Measurements from ENCODE around the gene MIAT.

- TF ChIP-seq CBFB (CRISPR knock-in tag; IDR thresholded peaks at IDR 0.05): no peak
- TF ChIP-seq, protein P1, sequence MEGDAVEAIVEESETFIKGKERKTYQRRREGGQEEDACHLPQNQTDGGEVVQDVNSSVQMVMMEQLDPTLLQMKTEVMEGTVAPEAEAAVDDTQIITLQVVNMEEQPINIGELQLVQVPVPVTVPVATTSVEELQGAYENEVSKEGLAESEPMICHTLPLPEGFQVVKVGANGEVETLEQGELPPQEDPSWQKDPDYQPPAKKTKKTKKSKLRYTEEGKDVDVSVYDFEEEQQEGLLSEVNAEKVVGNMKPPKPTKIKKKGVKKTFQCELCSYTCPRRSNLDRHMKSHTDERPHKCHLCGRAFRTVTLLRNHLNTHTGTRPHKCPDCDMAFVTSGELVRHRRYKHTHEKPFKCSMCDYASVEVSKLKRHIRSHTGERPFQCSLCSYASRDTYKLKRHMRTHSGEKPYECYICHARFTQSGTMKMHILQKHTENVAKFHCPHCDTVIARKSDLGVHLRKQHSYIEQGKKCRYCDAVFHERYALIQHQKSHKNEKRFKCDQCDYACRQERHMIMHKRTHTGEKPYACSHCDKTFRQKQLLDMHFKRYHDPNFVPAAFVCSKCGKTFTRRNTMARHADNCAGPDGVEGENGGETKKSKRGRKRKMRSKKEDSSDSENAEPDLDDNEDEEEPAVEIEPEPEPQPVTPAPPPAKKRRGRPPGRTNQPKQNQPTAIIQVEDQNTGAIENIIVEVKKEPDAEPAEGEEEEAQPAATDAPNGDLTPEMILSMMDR (IDR thresholded peaks at IDR 0.05 in 2 of 3, conservative IDR thresholded peaks at IDR 0.05 in 1 of 3; ENCODE audit: insufficient read depth in 2 of 3, low read depth in 1 of 3, low read length in 3 of 3): no peak
- no peak for TF ChIP-seq ZBTB1 (CRISPR knock-in tag; IDR thresholded peaks at IDR 0.05; ENCODE audit: borderline replicate concordance, low read depth)
- no peak for TF ChIP-seq ZNF175 (CRISPR knock-in tag; IDR thresholded peaks at IDR 0.05; ENCODE audit: low read depth)
- no peak for TF ChIP-seq NCOR1 (IDR thresholded peaks at IDR 0.05)
- TF ChIP-seq ATF3 (IDR thresholded peaks at IDR 0.05): no peak
- TF ChIP-seq ATF3 (CRISPR knock-in tag; conservative IDR thresholded peaks at IDR 0.05): no peak
- no peak for TF ChIP-seq NR2C2 (CRISPR knock-in tag; IDR thresholded peaks at IDR 0.05)
- TF ChIP-seq NR2C2 (tag; IDR thresholded peaks at IDR 0.05): no peak
- no peak for TF ChIP-seq HLTF (IDR thresholded peaks at IDR 0.05)
- TF ChIP-seq HOXB6 (CRISPR knock-in tag; IDR thresholded peaks at IDR 0.05; ENCODE audit: borderline replicate concordance): no peak
- no peak for TF ChIP-seq GABPA (tag; conservative IDR thresholded peaks at IDR 0.05; ENCODE audit: low read depth)
- TF ChIP-seq, protein P2, sequence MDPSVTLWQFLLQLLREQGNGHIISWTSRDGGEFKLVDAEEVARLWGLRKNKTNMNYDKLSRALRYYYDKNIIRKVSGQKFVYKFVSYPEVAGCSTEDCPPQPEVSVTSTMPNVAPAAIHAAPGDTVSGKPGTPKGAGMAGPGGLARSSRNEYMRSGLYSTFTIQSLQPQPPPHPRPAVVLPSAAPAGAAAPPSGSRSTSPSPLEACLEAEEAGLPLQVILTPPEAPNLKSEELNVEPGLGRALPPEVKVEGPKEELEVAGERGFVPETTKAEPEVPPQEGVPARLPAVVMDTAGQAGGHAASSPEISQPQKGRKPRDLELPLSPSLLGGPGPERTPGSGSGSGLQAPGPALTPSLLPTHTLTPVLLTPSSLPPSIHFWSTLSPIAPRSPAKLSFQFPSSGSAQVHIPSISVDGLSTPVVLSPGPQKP (CRISPR knock-in tag; IDR thresholded peaks at IDR 0.05): no peak
- no peak for TF ChIP-seq E2F4 (CRISPR knock-in tag; IDR thresholded peaks at IDR 0.05; ENCODE audit: low read depth)
Measured at GRCh38 chr22:26621663-26622062, 35.7 kb upstream of the MIAT start, which contains the start of gene CRYBA4.
